Left cardiac atrium (tissue), 4 donors: ENCODE results near the gene ACTRT3. TPM values are rescaled to one million over a fixed set of nuclear protein-coding genes. Genes with fewer than 3 reads are reported as not detected.

ENCODE experiments used
- ATAC-seq, 2 donors: fragments of 200-7000 bp; cut with Tn5 transposase; one replicate each; pipeline ENCODE4 v1.9.1; 2020; ENCODE audit warnings: mild to moderate bottlenecking in 2 of 2, moderate library complexity in 2 of 2
- DNase-seq: peaks from one replicate; pipeline ENCODE4 v3.0.0-alpha.2; 2020
- intact Hi-C, 2 donors: fragments of 100-400 bp; cut with DNase I; formaldehyde crosslinking; loops; one replicate each; pipeline versions ENCODE4 v1.14.1 to v1.15.1; 2022 to 2023
- total RNA-seq, 2 donors: library from RNA; stranded (reverse); fragmentation: NEBNext Ultra II Directional; extraction: Animal tissue kit (Norgen Biotek cat#: 25700); gene quantifications; one replicate each; pipeline ENCODE4 v1.2.1, GENCODE V29; 2021
- donor health status: DM: no; HTN: yes; CAD: no.
- donor health status: DM: no; HTN: yes; CAD: no; lungs with severe emphysema.
- donor health status: DM: yes; HTN: yes; CAD: no.
- donor health status: Dilated cardiomyopathy.

The ACTRT3 gene
- total RNA-seq, 2 donors from 2014 or later: 1.6 to 2.5 TPM

DNA sequence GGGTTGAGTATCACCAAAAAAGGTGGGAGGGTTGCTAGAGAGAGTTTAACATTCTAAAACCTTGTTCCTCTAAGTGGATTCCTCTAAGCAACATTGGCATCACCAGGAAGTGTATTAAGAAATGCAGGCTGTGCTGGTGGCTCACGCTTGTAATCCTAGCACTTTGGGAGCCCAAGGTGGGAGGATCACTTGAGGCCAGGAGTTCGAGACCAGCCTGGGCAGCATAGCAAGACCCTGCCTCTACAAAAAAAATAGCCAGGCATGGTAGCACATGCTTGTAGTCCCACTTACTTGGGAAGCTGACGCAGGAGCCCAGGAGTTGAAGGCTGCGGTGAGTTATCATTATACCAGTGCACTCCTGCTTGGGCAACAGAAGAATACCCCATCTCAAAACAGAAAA is 8.5 kb upstream of the ACTRT3 start:
- DNase-seq (no peak), ATAC-seq (no peak)
- intact Hi-C loops: no loop called here

DNA sequence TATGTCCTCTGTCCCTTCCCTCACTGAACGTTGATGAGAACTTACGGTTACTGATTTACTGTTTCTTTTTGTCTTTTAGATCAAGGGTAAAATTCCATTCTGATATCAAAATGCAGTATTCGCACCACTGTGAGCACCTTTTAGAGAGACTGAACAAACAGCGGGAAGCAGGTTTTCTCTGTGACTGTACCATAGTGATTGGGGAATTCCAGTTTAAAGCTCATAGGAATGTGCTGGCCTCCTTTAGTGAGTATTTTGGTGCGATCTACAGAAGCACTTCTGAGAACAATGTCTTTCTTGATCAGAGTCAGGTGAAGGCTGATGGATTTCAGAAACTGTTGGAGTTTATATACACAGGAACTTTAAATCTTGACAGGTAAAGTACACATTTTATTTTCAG is 4.8 kb upstream of the ACTRT3 start:
- intact Hi-C loops: no loop called here
- ATAC-seq (no peak), DNase-seq (no peak)

DNA sequence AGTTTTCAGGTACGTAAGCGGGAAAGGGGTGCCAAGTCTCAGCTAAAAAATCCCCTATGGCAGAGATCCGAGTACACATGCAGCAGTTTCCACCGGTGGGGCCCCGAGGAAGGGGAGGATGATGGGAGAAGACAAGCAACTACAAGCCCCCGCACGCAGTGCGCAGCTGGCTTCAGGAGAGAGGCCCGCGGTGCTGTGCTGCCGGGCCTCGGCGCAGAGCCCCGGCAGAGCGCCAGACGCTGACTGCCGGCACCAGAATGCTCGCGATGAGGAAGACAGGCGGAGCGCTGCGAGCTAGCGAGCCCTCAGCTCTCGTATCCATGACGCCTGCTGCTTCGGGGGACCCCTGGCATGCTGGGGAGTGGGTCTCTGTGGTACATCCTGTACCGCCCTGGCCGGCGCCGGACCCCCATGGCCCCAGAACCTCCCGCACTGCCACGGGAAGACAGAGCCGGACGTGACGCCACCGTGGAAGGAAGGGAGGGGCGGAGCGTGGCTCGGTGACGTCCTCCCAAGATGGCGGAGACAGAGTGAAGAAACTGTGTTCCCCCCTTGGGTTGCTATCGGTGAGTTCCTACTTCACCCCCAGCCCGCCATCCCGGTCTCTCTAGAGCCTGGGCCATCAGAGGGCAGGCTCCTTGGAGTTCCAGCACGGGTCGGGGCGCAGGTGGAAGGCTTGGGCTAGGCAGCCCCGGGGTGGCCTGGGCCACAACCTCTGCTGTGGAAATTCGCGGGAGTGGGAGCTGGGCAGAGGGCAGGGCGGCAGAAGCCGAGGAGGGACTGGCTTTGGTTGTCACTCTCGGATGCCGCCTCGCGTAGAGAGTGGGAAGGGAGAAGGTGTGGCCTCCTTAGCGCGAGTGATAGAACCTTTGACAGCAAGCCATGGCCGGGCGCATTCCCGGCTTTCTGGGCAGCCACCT is 3.8 kb upstream of the ACTRT3 start, which contains the start of gene MYNN:
TSS of gene MYNN (plus strand) at position 500 of the 920 bp plus-strand sequence. CDS start 900 bp downstream, outside the sequence.
- DNase-seq (peak; percentile 94), ATAC-seq (peak; percentile 93 to 96)

DNA sequence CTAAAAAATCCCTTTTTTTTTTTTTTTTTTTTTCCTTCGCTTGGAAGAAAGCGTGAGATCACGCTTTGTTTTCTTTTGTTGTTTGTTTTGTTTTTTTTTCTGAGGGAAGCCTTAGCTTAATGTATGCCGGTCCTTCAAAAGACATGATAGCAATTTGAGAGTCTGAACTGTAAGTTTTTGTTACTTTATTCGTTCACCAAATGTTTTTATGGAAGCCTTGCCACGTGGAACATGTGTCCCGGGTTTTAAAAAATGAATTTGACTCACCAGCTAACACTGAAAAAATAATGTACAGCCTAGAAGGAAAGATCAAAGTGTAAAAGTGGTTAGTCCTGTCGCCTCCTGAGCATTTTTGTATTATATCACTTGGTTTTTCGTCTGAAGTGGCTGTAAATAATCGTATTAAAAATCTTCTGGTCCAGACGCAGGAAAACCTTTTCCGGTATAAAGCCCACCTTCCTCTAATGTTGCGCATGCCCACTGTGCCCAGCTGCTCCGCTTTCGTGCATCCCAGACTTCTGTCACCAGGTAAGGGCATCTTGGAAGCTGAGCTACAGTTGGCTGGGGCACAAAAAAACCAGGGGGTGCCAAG is 3.0 kb upstream of the ACTRT3 start:
- ATAC-seq (peak; percentile 69 to 80), DNase-seq (peak; percentile 77)
- intact Hi-C loops: no loop called here

More for the DNA sequence above, 3.8 kb upstream of the ACTRT3 start, which contains the start of gene MYNN:
- intact Hi-C loops: no loop called here

DNA sequence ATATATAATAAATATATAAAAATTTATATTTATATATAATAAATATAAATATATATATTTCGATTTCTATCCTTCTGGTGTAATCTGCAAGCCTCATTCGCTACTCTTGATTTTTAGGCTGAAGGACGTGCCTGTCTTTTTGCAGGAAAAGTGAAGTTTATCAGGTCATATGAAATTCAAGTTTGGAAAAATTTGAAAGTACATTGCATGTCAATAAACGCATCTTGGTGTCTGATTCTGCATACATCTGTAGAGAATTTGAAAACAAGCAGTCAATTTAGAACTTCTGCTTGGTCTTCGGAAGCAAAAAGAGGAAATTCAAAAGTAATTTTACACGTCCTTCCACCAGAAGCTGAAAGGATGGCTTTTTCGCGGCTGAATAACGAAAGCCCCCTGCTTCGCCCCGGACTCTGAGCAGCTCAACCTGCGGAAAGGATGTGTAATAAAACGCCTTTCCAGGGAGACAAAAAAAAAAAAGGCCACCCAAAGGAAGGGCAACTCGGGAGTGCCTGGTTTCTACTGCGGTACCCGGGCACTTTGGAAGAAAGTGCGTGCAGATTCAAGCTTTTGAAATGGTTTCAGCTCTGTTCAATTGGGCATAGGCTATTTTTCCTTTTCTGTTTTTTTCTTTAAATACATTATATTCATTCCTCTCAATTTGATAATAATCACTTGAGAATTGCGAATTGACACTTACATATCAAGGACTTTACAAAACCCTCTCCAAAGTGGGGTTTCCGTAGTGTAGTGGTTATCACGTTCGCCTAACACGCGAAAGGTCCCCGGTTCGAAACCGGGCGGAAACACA is 2.3 kb upstream of the ACTRT3 start:
- DNase-seq (peak; percentile 58), ATAC-seq (peak; percentile 32 to 49)
- intact Hi-C loops: no loop called here

DNA sequence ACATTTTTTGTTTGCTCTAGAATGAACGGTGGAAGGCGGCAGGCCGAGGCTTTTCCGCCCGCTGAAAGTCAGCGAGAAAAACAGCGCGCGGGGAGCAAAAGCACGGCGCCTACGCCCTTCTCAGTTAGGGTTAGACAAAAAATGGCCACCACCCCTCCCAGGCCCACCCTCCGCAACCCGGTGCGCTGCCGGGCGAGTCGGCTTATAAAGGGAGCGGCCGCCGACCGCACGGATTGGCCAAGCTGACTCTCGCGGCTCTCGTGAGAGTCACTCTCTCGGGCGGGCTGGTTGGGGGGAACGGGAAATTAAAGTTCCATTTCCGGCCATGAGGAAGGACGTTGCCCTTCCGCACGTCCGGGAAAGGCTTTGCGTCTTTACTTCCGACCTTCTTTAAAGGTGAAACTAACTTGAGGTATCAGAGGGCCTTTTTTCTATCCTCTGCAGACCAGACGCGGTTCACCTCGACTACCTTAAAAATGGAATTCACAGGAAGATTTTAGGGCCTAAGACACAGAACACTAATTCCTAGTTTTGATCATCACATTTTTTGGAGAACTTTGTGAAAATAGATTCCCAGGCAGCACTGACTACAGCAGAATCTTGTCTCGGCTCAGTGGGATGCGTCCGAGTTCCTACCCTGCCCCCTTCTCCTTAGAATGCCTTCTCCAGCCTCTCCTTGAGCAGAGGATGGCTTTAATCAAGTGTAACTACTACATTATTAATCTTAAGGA is 4.3 kb downstream of the ACTRT3 start, which contains the start of gene TERC:
TSS of gene TERC (minus strand) at position 179 of the 731 bp plus-strand sequence.
- intact Hi-C loops: loop anchor here in 1 of 2 donors (5.0 kb wide), 1 partner anchor 202 kb away; the partner anchor contains the start of gene SEC62
- ATAC-seq (peak; percentile 96 to 97), DNase-seq (peak; percentile 94)

DNA sequence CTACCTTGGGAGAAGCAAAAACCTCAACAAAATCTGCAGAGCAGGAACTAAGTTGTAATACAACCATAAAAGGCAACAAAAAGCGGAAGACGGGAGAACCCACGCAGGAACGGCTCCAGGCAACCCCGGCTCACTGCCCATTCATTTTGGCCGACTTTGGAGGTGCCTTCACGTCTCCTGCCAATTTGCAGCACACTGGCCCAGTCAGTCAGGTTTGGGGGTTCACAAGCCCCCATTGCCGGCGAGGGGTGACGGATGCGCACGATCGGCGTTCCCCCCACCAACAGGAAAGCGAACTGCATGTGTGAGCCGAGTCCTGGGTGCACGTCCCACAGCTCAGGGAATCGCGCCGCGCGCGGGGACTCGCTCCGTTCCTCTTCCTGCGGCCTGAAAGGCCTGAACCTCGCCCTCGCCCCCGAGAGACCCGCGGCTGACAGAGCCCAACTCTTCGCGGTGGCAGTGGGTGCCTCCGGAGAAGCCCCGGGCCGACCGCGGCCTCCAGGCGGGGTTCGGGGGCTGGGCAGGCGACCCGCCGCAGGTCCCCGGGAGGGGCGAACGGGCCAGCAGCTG is 5.0 kb downstream of the ACTRT3 start:
- intact Hi-C loops: loop anchor here in 1 of 2 donors (5.0 kb wide), 1 partner anchor 203 kb away; the partner anchor contains the start of gene SEC62
- DNase-seq: peak; percentile 77
- ATAC-seq: peak; percentile 73 to 75

DNA sequence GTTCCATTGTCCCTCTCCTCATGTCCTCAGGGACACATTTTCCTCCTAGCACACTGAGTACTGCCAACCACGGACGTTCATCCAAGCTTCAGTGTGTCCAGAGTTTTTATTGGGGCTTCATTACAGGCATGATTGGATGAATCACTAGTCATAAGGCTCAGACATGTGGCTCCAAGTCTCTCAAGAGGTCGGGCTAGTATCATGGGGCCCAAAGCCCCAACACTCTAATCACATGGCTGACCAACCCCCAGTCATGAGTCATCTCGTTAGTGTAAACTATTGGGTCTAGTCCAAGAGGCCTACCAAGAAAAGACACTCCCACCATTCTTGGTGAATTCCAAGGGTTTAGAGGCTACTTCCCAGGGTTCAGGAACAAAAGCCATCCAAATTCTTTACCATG is 8.9 kb downstream of the ACTRT3 start:
- intact Hi-C loops: loop anchor here in 1 of 2 donors (5.0 kb wide), 1 partner anchor 207 kb away; the partner anchor contains the start of gene SEC62
- ATAC-seq (no peak), DNase-seq (no peak)

DNA sequence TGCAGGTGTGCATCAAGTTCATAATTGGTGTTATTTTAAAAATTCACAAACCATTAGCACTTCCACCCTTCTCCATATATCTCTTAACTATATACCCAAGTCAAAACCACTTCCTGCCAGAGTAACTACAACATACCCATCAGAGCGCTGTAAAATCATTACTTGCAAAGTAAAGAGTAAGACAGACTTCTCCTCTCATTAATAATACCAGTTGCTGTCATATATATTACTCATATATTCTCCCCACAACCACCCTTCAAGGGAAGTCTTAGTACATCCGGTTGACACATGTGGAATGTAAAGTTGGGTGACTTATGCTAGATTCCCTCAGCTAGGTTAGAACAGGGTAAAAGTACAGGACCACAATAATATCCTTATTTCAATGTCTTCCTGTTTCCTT is 10.1 kb downstream of the ACTRT3 start:
- no peak for ATAC-seq
- intact Hi-C loops: no loop called here
- DNase-seq: no peak

DNA sequence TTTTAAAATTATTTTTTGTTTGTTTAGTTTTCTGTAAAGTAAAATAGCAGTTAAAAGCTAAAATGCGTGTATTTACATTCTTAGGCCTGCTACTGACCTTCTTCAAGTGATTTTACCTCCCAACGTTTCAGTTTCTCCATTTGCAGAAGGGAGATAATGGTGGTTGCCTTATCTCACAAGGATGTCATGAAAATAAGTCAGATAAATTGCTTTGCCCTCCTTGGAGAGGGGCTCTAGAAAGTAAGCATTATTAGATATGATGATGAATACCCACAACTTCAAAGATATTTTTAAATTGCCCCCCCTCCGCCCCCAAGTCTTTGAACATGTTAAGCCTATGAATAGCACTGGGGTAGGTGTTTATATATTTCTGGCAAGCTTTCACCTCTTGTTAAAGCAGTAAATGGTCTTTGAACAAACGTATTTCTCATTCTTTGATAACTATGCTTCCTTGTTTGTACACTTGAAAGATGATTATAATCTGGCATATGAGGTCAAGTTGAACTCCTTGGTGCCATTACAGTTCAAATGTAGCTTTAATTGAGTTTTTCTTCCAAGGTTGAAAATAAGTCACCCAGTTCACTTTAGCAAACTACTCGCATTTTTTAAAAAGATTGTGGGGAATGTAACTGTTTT is 10.9 kb downstream of the ACTRT3 start:
- ATAC-seq (no peak), DNase-seq (no peak)
- intact Hi-C loops: no loop called here

DNA sequence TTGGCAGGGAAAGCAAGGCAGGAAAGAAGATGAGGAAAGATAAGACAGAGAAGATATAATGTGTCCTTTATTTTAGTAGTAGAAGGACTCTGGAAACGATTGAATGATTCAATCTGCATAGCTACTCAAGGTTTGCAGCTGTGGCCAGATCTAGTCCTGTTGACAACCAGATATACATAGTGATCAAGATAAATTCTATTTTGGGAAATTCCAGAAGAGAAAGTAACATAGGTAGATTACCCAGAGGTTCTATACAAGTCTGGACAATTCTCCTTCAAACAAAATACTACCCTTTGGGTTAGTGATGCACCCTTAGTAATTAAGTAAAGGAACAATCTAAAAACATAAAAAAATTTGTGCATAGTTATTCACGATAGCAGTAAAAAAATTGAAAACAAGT is 13.9 kb downstream of the ACTRT3 start:
- intact Hi-C loops: no loop called here
- ATAC-seq: no peak
- no peak for DNase-seq

DNA sequence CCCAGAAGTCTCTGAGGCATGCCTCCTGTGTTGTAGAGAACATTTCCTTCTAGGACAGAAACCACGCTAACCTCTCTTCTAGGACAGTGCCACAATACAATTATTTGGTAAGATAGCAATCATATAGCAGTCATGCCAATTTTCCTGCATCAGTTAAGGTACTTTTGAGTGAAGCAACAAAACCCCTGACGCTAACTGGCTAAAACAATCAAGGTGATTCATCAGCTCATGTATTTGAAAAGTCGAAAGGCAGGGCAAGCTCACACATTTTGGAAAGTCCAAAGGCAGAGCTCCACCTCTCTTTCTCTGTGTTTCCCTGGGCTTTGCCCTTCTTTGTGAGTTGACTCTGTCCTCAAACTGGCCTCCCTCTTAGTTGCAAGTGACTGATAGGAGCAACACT is 14.7 kb downstream of the ACTRT3 start:
- no peak for ATAC-seq
- no peak for DNase-seq
- intact Hi-C loops: no loop called here

DNA sequence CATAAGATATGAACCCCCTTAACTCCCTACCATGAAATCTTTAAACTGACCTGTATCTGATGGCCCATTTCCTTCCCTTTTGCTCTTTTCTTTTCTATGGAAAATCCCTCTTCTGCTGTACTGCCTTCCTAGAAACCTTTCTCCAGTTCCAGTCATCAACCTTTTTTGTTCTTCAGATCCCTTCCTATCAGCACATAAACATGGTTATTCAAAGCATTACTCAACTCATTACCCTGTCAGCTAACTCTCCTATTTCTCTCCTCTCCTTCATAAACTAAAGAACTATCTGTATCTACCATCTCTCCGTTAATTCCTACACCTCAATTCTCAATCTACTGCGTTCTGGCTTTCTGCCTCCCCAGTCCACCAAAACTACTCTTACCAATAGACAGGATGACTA is 17.5 kb downstream of the ACTRT3 start:
- DNase-seq: no peak
- ATAC-seq: no peak
- intact Hi-C loops: no loop called here

DNA sequence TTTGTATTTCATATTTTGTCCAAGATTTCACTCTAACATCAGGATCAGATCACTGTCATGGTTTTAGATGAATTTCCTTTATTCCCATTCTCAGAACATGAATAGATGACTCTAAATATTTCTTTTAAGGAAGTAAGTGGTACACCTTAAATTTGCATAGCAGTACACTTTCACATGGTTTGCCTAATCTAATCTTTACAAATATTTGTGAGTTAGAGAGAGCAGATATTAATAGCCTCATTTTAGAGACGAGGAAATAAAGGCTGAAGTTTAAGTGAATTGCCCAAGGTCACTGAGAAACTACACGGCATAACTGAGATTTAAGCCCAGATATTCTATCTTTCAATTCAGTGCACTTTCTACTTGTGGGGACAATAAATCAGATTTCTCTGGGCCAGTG is 18.7 kb downstream of the ACTRT3 start:
- no peak for DNase-seq
- no peak for ATAC-seq
- intact Hi-C loops: no loop called here

DNA sequence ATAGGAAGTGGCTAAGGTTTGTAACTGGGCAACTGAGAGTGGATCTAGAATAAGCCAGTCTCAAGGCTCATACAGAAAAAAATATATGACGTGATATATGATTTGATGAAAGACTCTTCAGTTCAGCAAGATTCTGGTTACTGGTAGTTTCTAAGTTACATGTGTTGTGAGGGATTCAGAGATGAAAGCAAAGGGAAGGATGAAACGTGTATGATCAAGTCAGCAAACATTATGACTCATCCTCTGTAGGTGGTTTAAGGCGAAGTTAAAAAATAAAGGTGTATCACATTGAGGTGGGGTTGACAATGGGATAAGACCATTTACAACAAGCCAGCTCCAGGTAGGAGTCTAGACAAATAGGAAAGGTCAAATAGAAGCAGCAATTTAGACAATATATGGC is 20.7 kb downstream of the ACTRT3 start:
- no peak for DNase-seq
- intact Hi-C loops: no loop called here
- ATAC-seq: no peak

DNA sequence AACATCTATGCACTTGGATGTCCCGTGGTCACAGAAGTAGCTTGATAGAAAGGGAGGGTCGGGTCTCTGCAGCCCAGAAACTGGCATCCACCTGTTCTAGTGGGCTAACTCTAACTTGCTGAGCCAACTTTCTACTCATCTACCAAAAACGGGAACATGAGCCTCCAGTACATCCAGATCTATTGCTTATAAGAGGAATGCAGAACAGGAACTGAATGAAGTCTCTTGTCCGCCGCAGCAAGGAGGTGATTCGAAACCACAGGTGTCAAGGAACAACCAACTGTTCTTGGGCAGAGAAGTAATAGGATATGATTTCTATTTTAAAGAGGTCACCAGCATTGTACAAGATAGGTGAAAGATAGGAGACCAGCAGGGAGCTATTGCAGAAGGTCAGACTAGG is 22.4 kb downstream of the ACTRT3 start:
- ATAC-seq (no peak), DNase-seq (no peak)
- intact Hi-C loops: no loop called here

DNA sequence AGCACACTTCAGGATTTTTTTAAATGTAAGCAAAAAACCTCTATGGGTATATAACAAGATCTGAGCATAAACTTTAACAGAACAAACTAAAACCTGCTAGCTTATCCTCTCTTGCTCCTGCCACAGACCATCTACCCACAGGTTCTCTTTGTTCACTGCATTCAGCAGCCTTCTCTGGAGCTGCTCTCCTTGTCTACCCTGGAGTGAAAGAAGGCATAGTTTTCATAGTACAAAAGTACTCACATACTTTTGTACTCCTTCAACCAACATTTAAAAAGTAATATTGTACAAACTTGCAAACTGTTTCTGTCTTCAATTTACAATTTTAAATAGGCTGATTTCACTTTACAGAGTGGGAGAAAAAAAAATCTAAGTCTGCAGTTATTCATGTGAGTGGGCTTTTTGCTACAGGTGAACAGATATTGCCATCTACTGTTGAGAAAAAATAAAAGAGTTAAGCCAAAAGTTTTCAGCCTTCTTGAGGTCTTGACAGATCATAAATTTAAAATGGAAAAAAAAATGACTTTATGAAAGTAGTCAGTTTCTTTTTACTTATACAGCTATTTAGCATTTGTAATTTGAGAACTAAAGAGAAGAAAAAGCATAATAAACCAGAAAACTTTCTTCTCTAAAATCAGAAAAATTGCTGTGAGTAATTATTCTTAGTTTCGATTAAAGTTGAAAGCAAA is 24.9 kb downstream of the ACTRT3 start:
- intact Hi-C loops: loop anchor here in 1 of 2 donors (5.0 kb wide), 2 partner anchors 597 to 882 kb away; no protein-coding TSS in a partner anchor
- DNase-seq (no peak), ATAC-seq (no peak)
